ENCODE results near the gene DPH1. TPM values are rescaled to one million over a fixed set of nuclear protein-coding genes. Genes with fewer than 3 reads are reported as not detected.
A peak's percentile ranks its signal among the peaks of the same experiment; 100 is the strongest.

DPH1 gene
- total RNA-seq, 3 donors from 2014 or later (not counting 1 experiment from before 2014, with no cell fraction given), result 60.2 to 65.2 (median 63.2) TPM

- no peak for TF ChIP-seq CTCF (IDR thresholded peaks at IDR 0.05)
- Mint-ChIP-seq H3K27me3 (ENCODE audit: low read depth in 2 of 2) (peaks cover 29 to 33% of the 10 kb centered on the region in 2 donors), H3K36me3 (peaks cover 5% of the 10 kb centered on the region), H3K9me3 (no peaks in the 10 kb centered on the region), H3K4me3 (no peak overlapping the region), H3K4me1 (peaks cover 0 to 5% of the 10 kb centered on the region in 2 donors), H3K27ac (no peak overlapping the region)
- H3K36me3 ChIP-seq (ENCODE audit: control insufficient read depth, insufficient read depth, low read length), result no peaks in the 10 kb centered on the region
- no peak overlapping the region for H3K27ac ChIP-seq (ENCODE audit: low read length)
- 93% methylated on average over 9 of the region's 9 CpGs for WGBS (ENCODE audit: insufficient coverage)
- intact Hi-C loops (cut with micrococcal nuclease), result no loop called here
- ATAC-seq (no peak), DNase-seq (no peak)
- H3K27me3 ChIP-seq (ENCODE audit: control insufficient read depth, insufficient read depth, low read length), result no peaks in the 10 kb centered on the region
- H3K4me3 ChIP-seq (ENCODE audit: low read length), result no peak overlapping the region
- no peaks in the 10 kb centered on the region for H3K9me3 ChIP-seq (ENCODE audit: control insufficient read depth, insufficient read depth, low read length)
- no peaks in the 10 kb centered on the region for H3K4me1 ChIP-seq (ENCODE audit: control insufficient read depth, insufficient read depth, low read length)
Observed at GRCh38 chr17:1996800-1997288, 33.1 kb upstream of the DPH1 start.

- DNase-seq, result no peak
- peaks cover 29 to 33% of the 10 kb centered on the region in 2 donors for H3K27me3 Mint-ChIP-seq (ENCODE audit: low read depth in 2 of 2)
- no peak for TF ChIP-seq CTCF (IDR thresholded peaks at IDR 0.05)
- peaks cover 0 to 5% of the 10 kb centered on the region in 2 donors for H3K4me1 Mint-ChIP-seq
- no peak overlapping the region for H3K4me3 Mint-ChIP-seq
- no peaks in the 10 kb centered on the region for H3K9me3 ChIP-seq (ENCODE audit: control insufficient read depth, insufficient read depth, low read length)
- H3K4me3 ChIP-seq (ENCODE audit: low read length), result no peak overlapping the region
- H3K27ac ChIP-seq (ENCODE audit: low read length), result no peak overlapping the region
- no peak for ATAC-seq
- H3K27me3 ChIP-seq (ENCODE audit: control insufficient read depth, insufficient read depth, low read length), result no peaks in the 10 kb centered on the region
- no peaks in the 10 kb centered on the region for H3K4me1 ChIP-seq (ENCODE audit: control insufficient read depth, insufficient read depth, low read length)
- no peaks in the 10 kb centered on the region for H3K36me3 ChIP-seq (ENCODE audit: control insufficient read depth, insufficient read depth, low read length)
- no peaks in the 10 kb centered on the region for H3K9me3 Mint-ChIP-seq
- no peak overlapping the region for H3K27ac Mint-ChIP-seq
- WGBS (ENCODE audit: insufficient coverage), result 66% methylated on average over 22 of the region's 22 CpGs
- peaks cover 5% of the 10 kb centered on the region for H3K36me3 Mint-ChIP-seq
- intact Hi-C loops (cut with micrococcal nuclease), result no loop called here
Observed at GRCh38 chr17:1997289-1997926, 32.5 kb upstream of the DPH1 start.

- WGBS (ENCODE audit: insufficient coverage), result 6% methylated on average over 92 of the region's 92 CpGs
Observed at GRCh38 chr17:1997927-1998742, 31.8 kb upstream of the DPH1 start.

More at GRCh38 chr17:1997927-1998742, 31.8 kb upstream of the DPH1 start:
- H3K4me3 ChIP-seq (ENCODE audit: low read length), result no peak overlapping the region
- no peaks in the 10 kb centered on the region for H3K36me3 ChIP-seq (ENCODE audit: control insufficient read depth, insufficient read depth, low read length)
- no peaks in the 10 kb centered on the region for H3K9me3 ChIP-seq (ENCODE audit: control insufficient read depth, insufficient read depth, low read length)
- Mint-ChIP-seq H3K4me1 (peaks cover 0 to 5% of the 10 kb centered on the region in 2 donors), H3K4me3 (no peak overlapping the region), H3K9me3 (no peaks in the 10 kb centered on the region), H3K27me3 (ENCODE audit: low read depth in 2 of 2) (peaks cover 30 to 33% of the 10 kb centered on the region in 2 donors), H3K27ac (no peak overlapping the region), H3K36me3 (peaks cover 5% of the 10 kb centered on the region)
- ATAC-seq (peak in 2 of 3 donors; percentile 38 to 63), DNase-seq (no peak)
- no peaks in the 10 kb centered on the region for H3K4me1 ChIP-seq (ENCODE audit: control insufficient read depth, insufficient read depth, low read length)
- no peak for TF ChIP-seq CTCF (IDR thresholded peaks at IDR 0.05)
- H3K27ac ChIP-seq (ENCODE audit: low read length), result no peak overlapping the region
- intact Hi-C loops (cut with micrococcal nuclease), result no loop called here
- H3K27me3 ChIP-seq (ENCODE audit: control insufficient read depth, insufficient read depth, low read length), result no peaks in the 10 kb centered on the region

Data from natural killer cell (primary cell).